GM21619 (cell line): ENCODE measurements around the gene CLRN1.
A peak's percentile ranks its signal among the peaks of the same experiment; 100 is the strongest.

Experiments
- ATAC-seq: cut with Tn5 transposase; IDR thresholded peaks from one replicate; pipeline ENCODE4 v1.9.1; 2021; ENCODE audit not compliant: unreplicated experiment

The CLRN1 gene

GRCh38 chr3:150978566-150979148, 6.1 kb upstream of the CLRN1 start:
- ATAC-seq: no peak

- ATAC-seq: no peak
Measured at GRCh38 chr3:150975992-150976368, 3.5 kb upstream of the CLRN1 start.

GRCh38 chr3:150975086-150975991, 2.8 kb upstream of the CLRN1 start:
- ATAC-seq: no peak

GRCh38 chr3:150970665-150971324, 1.7 kb downstream of the CLRN1 start:
- ATAC-seq: no peak

- ATAC-seq: no peak
Measured at GRCh38 chr3:150968341-150969035, 4.0 kb downstream of the CLRN1 start.

GRCh38 chr3:150965436-150965835, 7.1 kb downstream of the CLRN1 start:
- ATAC-seq: no peak

- ATAC-seq: no peak
Measured at GRCh38 chr3:150961949-150962348, 10.6 kb downstream of the CLRN1 start.

GRCh38 chr3:150960708-150961684, 11.5 kb downstream of the CLRN1 start:
- no peak for ATAC-seq

- no peak for ATAC-seq
Measured at GRCh38 chr3:150958683-150959082, 13.8 kb downstream of the CLRN1 start.

GRCh38 chr3:150956376-150956775, 16.2 kb downstream of the CLRN1 start:
- no peak for ATAC-seq

GRCh38 chr3:150951923-150952322, 20.6 kb downstream of the CLRN1 start:
- no peak for ATAC-seq

GRCh38 chr3:150945226-150946032, 27.1 kb downstream of the CLRN1 start:
- ATAC-seq: no peak

GRCh38 chr3:150942221-150942620, 30.3 kb downstream of the CLRN1 start:
- no peak for ATAC-seq

- ATAC-seq: peak; percentile 78
Measured at GRCh38 chr3:150936693-150937092, 35.8 kb downstream of the CLRN1 start.

- ATAC-seq: no peak
Measured at GRCh38 chr3:150933473-150933995, 39.0 kb downstream of the CLRN1 start.

- no peak for ATAC-seq
Measured at GRCh38 chr3:150931745-150932144, 40.8 kb downstream of the CLRN1 start.

GRCh38 chr3:150930839-150931238, 41.7 kb downstream of the CLRN1 start:
- ATAC-seq: no peak

- no peak for ATAC-seq
Measured at GRCh38 chr3:150928234-150928633, 44.3 kb downstream of the CLRN1 start.

- ATAC-seq: no peak
Measured at GRCh38 chr3:150926328-150926727, 46.2 kb downstream of the CLRN1 start.
